Naive thymus-derived CD4-positive, alpha-beta T cell (primary cell): ENCODE data around the gene DSG2. TPM values are rescaled to one million over a fixed set of nuclear protein-coding genes. Genes with fewer than 3 reads are reported as not detected.

ENCODE experiments used
- ATAC-seq: fragments of 150-1000 bp; cut with Tn5 transposase; 2 replicates; pipeline ENCODE4 v1.10.0; 2021; ENCODE audit warnings: mild to moderate bottlenecking, moderate library complexity
- CTCF ChIA-PET: fragments of 350-600 bp; sonication (Branson Sonifier 250); formaldehyde crosslinking; loops from one replicate; lab custom pipeline; 2021; ENCODE audit warnings: antibody characterized with exemption; lab: Charles Lee
- POLR2A ChIA-PET: fragments of 350-600 bp; sonication (Branson Sonifier 250); formaldehyde crosslinking; loops from one replicate; lab custom pipeline; 2021; ENCODE audit warnings: antibody characterized with exemption, inconsistent platforms; lab: Charles Lee
- DNase-seq, 9 donors: peaks; one replicate each; pipeline versions ENCODE4 v3.0.0 to v3.0.0-alpha.2; 2020 to 2022; ENCODE audit warnings: mixed read lengths in 1 of 9
- H3K27ac ChIP-seq: one replicate; pipeline ENCODE4 v1.7.0; 2013; ENCODE audit warnings: mild to moderate bottlenecking, low read depth, low read length, moderate library complexity
- H3K27me3 ChIP-seq, 2 donors: one replicate each; pipeline ENCODE4 v1.7.0; 2013; ENCODE audit warnings: low read length in 2 of 2, mild to moderate bottlenecking in 2 of 2, moderate library complexity in 2 of 2; ENCODE audit not compliant: control insufficient read depth in 2 of 2, insufficient read depth in 2 of 2
- H3K36me3 ChIP-seq, 3 experiments: 1 replicate in 2 of 3; 2 replicates in 1 of 3; pipeline ENCODE4 v1.7.0; 2013; ENCODE audit warnings: low read length in 3 of 3, mild to moderate bottlenecking in 3 of 3, moderate library complexity in 1 of 3; ENCODE audit not compliant: insufficient read depth in 3 of 3, control insufficient read depth in 2 of 3
- H3K4me1 ChIP-seq, 2 donors: one replicate each; pipeline ENCODE4 v1.7.0; 2013; ENCODE audit warnings: low read length in 2 of 2, mild to moderate bottlenecking in 2 of 2, moderate library complexity in 1 of 2; ENCODE audit not compliant: control insufficient read depth in 2 of 2, insufficient read depth in 2 of 2
- H3K4me3 ChIP-seq: 2 replicates; pipeline ENCODE4 v1.7.0; 2013; ENCODE audit warnings: mild to moderate bottlenecking, low read length
- H3K9me3 ChIP-seq, 3 experiments: 1 replicate in 2 of 3; 2 replicates in 1 of 3; pipeline ENCODE4 v1.7.0; 2013; ENCODE audit warnings: low read length in 3 of 3; ENCODE audit not compliant: control insufficient read depth in 2 of 3
- H3K27ac Mint-ChIP-seq, 9 donors: one replicate each; pipeline ENCODE4 v1.8.0; 2020 to 2022; ENCODE audit warnings: mixed read lengths in 9 of 9, mild to moderate bottlenecking in 8 of 9, moderate library complexity in 5 of 9, inconsistent platforms in 2 of 9
- H3K27me3 Mint-ChIP-seq, 5 donors: one replicate each; pipeline ENCODE4 v1.8.0; 2021 to 2022; ENCODE audit warnings: mixed read lengths in 5 of 5, mild to moderate bottlenecking in 1 of 5
- H3K36me3 Mint-ChIP-seq, 5 donors: one replicate each; pipeline ENCODE4 v1.8.0; 2020 to 2022; ENCODE audit warnings: mixed read lengths in 5 of 5, mild to moderate bottlenecking in 3 of 5, inconsistent platforms in 1 of 5
- H3K4me1 Mint-ChIP-seq, 7 donors: one replicate each; pipeline ENCODE4 v1.8.0; 2020 to 2022; ENCODE audit warnings: mixed read lengths in 7 of 7, mild to moderate bottlenecking in 3 of 7, inconsistent platforms in 1 of 7
- H3K4me3 Mint-ChIP-seq, 10 donors: one replicate each; pipeline ENCODE4 v1.8.0; 2020 to 2022; ENCODE audit warnings: mild to moderate bottlenecking in 10 of 10, mixed read lengths in 10 of 10, moderate library complexity in 6 of 10, inconsistent platforms in 2 of 10
- H3K9me3 Mint-ChIP-seq, 11 donors: one replicate each; pipeline ENCODE4 v1.8.0; 2020 to 2022; ENCODE audit warnings: mixed read lengths in 11 of 11, mild to moderate bottlenecking in 4 of 11, inconsistent platforms in 1 of 11, moderate library complexity in 1 of 11
- intact Hi-C, 2 donors: fragments of 100-400 bp; cut with micrococcal nuclease; formaldehyde crosslinking; loops; one replicate each; pipeline ENCODE4 v1.15.1; 2023
- polyA plus RNA-seq, 2 donors: library from polyadenylated mRNA; unstranded; fragments of 300-500 nt; fragmentation: Illumina TruSeq; gene quantifications; one replicate each; pipeline ENCODE4 v1.2.3, GENCODE V29; 2021
- total RNA-seq, 6 experiments: library from RNA in 5 of 6; stranded (reverse) in 5 of 6; gene quantifications; 1 replicate in 5 of 6; 2 replicates in 1 of 6; pipeline ENCODE4 v1.2.3 and lab custom pipeline; 2021 to 2026

Gene DSG2
- total and polyA plus RNA-seq, 7 experiments from 2014 or later = 0.13 to 0.56 (median 0.49) TPM

- intact Hi-C loops = no loop called here
- Mint-ChIP-seq H3K27ac (no peak overlapping the region), H3K27me3 (no peaks in the 10 kb centered on the region), H3K36me3 (no peaks in the 10 kb centered on the region), H3K4me1 (no peaks in the 10 kb centered on the region), H3K4me3 (no peak overlapping the region), H3K9me3 (no peaks in the 10 kb centered on the region)
- DNase-seq (no peak), ATAC-seq (no peak)
- Histone ChIP-seq H3K9me3 (no peaks in the 10 kb centered on the region), H3K27ac (no peak overlapping the region), H3K27me3 (no peaks in the 10 kb centered on the region), H3K4me1 (no peaks in the 10 kb centered on the region), H3K4me3 (no peak overlapping the region), H3K36me3 (no peaks in the 10 kb centered on the region)
- POLR2A ChIA-PET = no interaction called here
- CTCF ChIA-PET = interaction anchor here (1.9 kb wide), 1 partner anchor 17 kb away, joined by 8 read pairs; no protein-coding TSS in a partner anchor
These were observed 75.1 kb downstream of the DSG2 start for GRCh38 chr18:31573051-31573450.

- POLR2A ChIA-PET = no interaction called here
- Mint-ChIP-seq H3K27me3 (no peaks in the 10 kb centered on the region), H3K27ac (no peak overlapping the region), H3K9me3 (no peaks in the 10 kb centered on the region), H3K4me1 (no peaks in the 10 kb centered on the region), H3K4me3 (no peak overlapping the region), H3K36me3 (no peaks in the 10 kb centered on the region)
- Histone ChIP-seq H3K4me1 (no peaks in the 10 kb centered on the region), H3K4me3 (no peak overlapping the region), H3K36me3 (no peaks in the 10 kb centered on the region), H3K9me3 (no peaks in the 10 kb centered on the region), H3K27me3 (no peaks in the 10 kb centered on the region), H3K27ac (no peak overlapping the region)
- intact Hi-C loops = no loop called here
- CTCF ChIA-PET = no interaction called here
- DNase-seq = no peak
- ATAC-seq = no peak
These were observed 76.4 kb downstream of the DSG2 start for GRCh38 chr18:31574359-31574758.

GRCh38 chr18:31575515-31576257 is 77.7 kb downstream of the DSG2 start:
- CTCF ChIA-PET = no interaction called here
- H3K9me3 Mint-ChIP-seq = no peaks in the 10 kb centered on the region
- DNase-seq (no peak), ATAC-seq (no peak)
- Histone ChIP-seq H3K4me1 (no peaks in the 10 kb centered on the region), H3K27me3 (no peaks in the 10 kb centered on the region), H3K36me3 (no peaks in the 10 kb centered on the region), H3K9me3 (no peaks in the 10 kb centered on the region), H3K27ac (no peak overlapping the region), H3K4me3 (no peak overlapping the region)
- no peak overlapping the region for H3K4me3 Mint-ChIP-seq
- H3K27ac Mint-ChIP-seq = no peak overlapping the region
- intact Hi-C loops = no loop called here
- no peaks in the 10 kb centered on the region for H3K4me1 Mint-ChIP-seq
- POLR2A ChIA-PET = no interaction called here
- H3K36me3 Mint-ChIP-seq = no peaks in the 10 kb centered on the region
- no peaks in the 10 kb centered on the region for H3K27me3 Mint-ChIP-seq

DNA sequence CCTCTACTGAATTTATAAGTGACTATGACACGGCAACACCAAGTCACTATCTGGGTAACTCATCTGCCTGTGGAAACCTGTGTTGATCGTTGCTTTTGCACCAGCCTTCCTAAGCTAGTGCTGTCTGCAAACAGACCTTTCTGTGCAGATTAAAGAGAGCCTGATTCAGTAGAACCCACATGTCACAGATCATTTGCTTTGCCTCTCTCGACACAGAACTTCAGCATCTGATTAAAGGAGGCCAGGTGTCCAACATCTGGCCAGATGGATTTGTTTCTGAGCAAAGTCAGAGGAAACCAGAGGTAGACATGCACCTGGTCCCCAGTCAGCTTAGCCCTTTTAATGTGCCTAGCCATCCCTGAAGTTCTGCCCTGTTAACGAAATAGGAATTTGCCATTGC is 78.7 kb downstream of the DSG2 start:
- intact Hi-C loops = no loop called here
- no peak overlapping the region for H3K4me3 Mint-ChIP-seq
- H3K36me3 ChIP-seq = no peaks in the 10 kb centered on the region
- no peaks in the 10 kb centered on the region for H3K4me1 ChIP-seq
- DNase-seq = no peak
- no peaks in the 10 kb centered on the region for H3K4me1 Mint-ChIP-seq
- ATAC-seq = no peak
- no peaks in the 10 kb centered on the region for H3K9me3 Mint-ChIP-seq
- H3K27ac Mint-ChIP-seq = no peak overlapping the region
- H3K27me3 Mint-ChIP-seq = no peaks in the 10 kb centered on the region
- no peak overlapping the region for H3K27ac ChIP-seq
- ChIA-PET POLR2A (no interaction called here), CTCF (no interaction called here)
- H3K36me3 Mint-ChIP-seq = no peaks in the 10 kb centered on the region
- H3K27me3 ChIP-seq = no peaks in the 10 kb centered on the region
- no peak overlapping the region for H3K4me3 ChIP-seq
- no peaks in the 10 kb centered on the region for H3K9me3 ChIP-seq

- CTCF ChIA-PET = no interaction called here
- no peaks in the 10 kb centered on the region for H3K4me1 Mint-ChIP-seq
These were observed 79.2 kb downstream of the DSG2 start for GRCh38 chr18:31577195-31577594.

GRCh38 chr18:31578126-31578525 is 80.1 kb downstream of the DSG2 start:
- CTCF ChIA-PET = no interaction called here
- no peaks in the 10 kb centered on the region for H3K36me3 Mint-ChIP-seq
- intact Hi-C loops = no loop called here

More at GRCh38 chr18:31577195-31577594, 79.2 kb downstream of the DSG2 start:
- no peak overlapping the region for H3K4me3 ChIP-seq
- no peak overlapping the region for H3K27ac ChIP-seq
- H3K9me3 Mint-ChIP-seq = no peaks in the 10 kb centered on the region
- intact Hi-C loops = no loop called here
- no peaks in the 10 kb centered on the region for H3K4me1 ChIP-seq
- H3K27me3 Mint-ChIP-seq = no peaks in the 10 kb centered on the region
- H3K36me3 ChIP-seq = no peaks in the 10 kb centered on the region
- H3K9me3 ChIP-seq = no peaks in the 10 kb centered on the region
- H3K4me3 Mint-ChIP-seq = no peak overlapping the region
- H3K27ac Mint-ChIP-seq = no peak overlapping the region
- ATAC-seq = no peak
- POLR2A ChIA-PET = no interaction called here
- DNase-seq = no peak
- H3K36me3 Mint-ChIP-seq = no peaks in the 10 kb centered on the region
- no peaks in the 10 kb centered on the region for H3K27me3 ChIP-seq

DNA sequence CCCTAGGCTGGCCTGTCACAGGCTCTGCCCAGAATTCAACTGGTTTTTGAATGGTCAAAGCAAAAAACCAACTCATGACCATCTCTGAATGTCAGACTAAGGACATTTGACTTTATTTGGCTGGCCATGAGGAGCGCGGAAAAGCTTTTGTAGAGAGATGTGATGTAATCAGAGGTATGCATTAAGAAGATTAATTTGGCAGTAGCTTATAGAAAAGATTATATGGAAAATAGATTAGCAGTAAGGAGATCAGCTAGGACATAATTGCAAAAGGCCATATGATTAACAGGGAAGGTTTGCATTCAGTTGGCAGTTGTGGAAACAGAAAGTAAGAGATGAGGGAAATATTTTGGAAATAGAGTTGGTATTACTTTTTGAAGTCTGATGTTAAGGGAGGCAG is 81.4 kb downstream of the DSG2 start:
- no peak for ATAC-seq
- Histone ChIP-seq H3K27me3 (no peaks in the 10 kb centered on the region), H3K4me1 (no peaks in the 10 kb centered on the region), H3K4me3 (no peak overlapping the region), H3K36me3 (no peaks in the 10 kb centered on the region), H3K27ac (no peak overlapping the region), H3K9me3 (no peaks in the 10 kb centered on the region)
- ChIA-PET POLR2A (no interaction called here), CTCF (no interaction called here)
- no peaks in the 10 kb centered on the region for H3K9me3 Mint-ChIP-seq
- DNase-seq = no peak
- H3K4me1 Mint-ChIP-seq = no peaks in the 10 kb centered on the region
- intact Hi-C loops = no loop called here
- no peak overlapping the region for H3K27ac Mint-ChIP-seq
- H3K4me3 Mint-ChIP-seq = no peak overlapping the region
- H3K36me3 Mint-ChIP-seq = no peaks in the 10 kb centered on the region
- H3K27me3 Mint-ChIP-seq = no peaks in the 10 kb centered on the region

More at GRCh38 chr18:31578126-31578525, 80.1 kb downstream of the DSG2 start:
- DNase-seq = no peak
- Histone ChIP-seq H3K36me3 (no peaks in the 10 kb centered on the region), H3K27me3 (no peaks in the 10 kb centered on the region), H3K27ac (no peak overlapping the region), H3K4me3 (no peak overlapping the region), H3K4me1 (no peaks in the 10 kb centered on the region), H3K9me3 (no peaks in the 10 kb centered on the region)
- no peaks in the 10 kb centered on the region for H3K9me3 Mint-ChIP-seq
- no peak for ATAC-seq
- no peak overlapping the region for H3K4me3 Mint-ChIP-seq
- H3K27me3 Mint-ChIP-seq = no peaks in the 10 kb centered on the region
- H3K4me1 Mint-ChIP-seq = no peaks in the 10 kb centered on the region
- no peak overlapping the region for H3K27ac Mint-ChIP-seq
- POLR2A ChIA-PET = no interaction called here
